ENCODE measurements around the gene DQX1.
"Not testable (repeated sequence)": the region's sequence is repeated elsewhere in the genome, so short reads cannot be mapped to it uniquely, and the experiment has no call there.

Gene DQX1

GRCh38 chr2:74474899-74475298 lies 51.1 kb downstream of the DQX1 start:
- Histone ChIP-seq H2AFZ (ENCODE audit: low read depth, low read length) (no peak overlapping the region), H3K36me3 (ENCODE audit: insufficient read depth, low read length) (peaks cover 31% of the 10 kb centered on the region), H3K4me3 (ENCODE audit: low read length) (no peak overlapping the region), H3K4me1 (ENCODE audit: insufficient read depth, low read length) (peaks cover 15% of the 10 kb centered on the region), H3K9me3 (ENCODE audit: low read length) (no peaks in the 10 kb centered on the region), H3K27me3 (ENCODE audit: insufficient read depth, low read length) (no peaks in the 10 kb centered on the region)

GRCh38 chr2:74474481-74474880 lies 51.5 kb downstream of the DQX1 start:
- Histone ChIP-seq H3K36me3 (ENCODE audit: insufficient read depth, low read length) (peaks cover 30% of the 10 kb centered on the region), H3K9me3 (ENCODE audit: low read length) (no peaks in the 10 kb centered on the region), H2AFZ (ENCODE audit: low read depth, low read length) (no peak overlapping the region), H3K27me3 (ENCODE audit: insufficient read depth, low read length) (no peaks in the 10 kb centered on the region), H3K4me3 (ENCODE audit: low read length) (no peak overlapping the region), H3K4me1 (ENCODE audit: insufficient read depth, low read length) (peaks cover 15% of the 10 kb centered on the region)

GRCh38 chr2:74472945-74473258 lies 53.1 kb downstream of the DQX1 start:
- Histone ChIP-seq H3K36me3 (ENCODE audit: insufficient read depth, low read length) (peaks cover 27% of the 10 kb centered on the region), H3K4me3 (ENCODE audit: low read length) (peak overlapping the region; percentile 56), H3K4me1 (ENCODE audit: insufficient read depth, low read length) (peaks cover 15% of the 10 kb centered on the region), H3K9me3 (ENCODE audit: low read length) (no peaks in the 10 kb centered on the region), H2AFZ (ENCODE audit: low read depth, low read length) (peak overlapping the region; percentile 55), H3K27me3 (ENCODE audit: insufficient read depth, low read length) (no peaks in the 10 kb centered on the region)

- peak within 1 kb of the TSS; percentile 56 for H3K4me3 ChIP-seq (ENCODE audit: low read length)
- H2AFZ ChIP-seq (ENCODE audit: low read depth, low read length): peak within 1 kb of the TSS; percentile 55
- peaks cover 23% of the 10 kb centered on the region for H3K36me3 ChIP-seq (ENCODE audit: insufficient read depth, low read length)
- peaks cover 15% of the 10 kb centered on the region for H3K4me1 ChIP-seq (ENCODE audit: insufficient read depth, low read length)
- no peaks in the 10 kb centered on the region for H3K9me3 ChIP-seq (ENCODE audit: low read length)
- H3K27me3 ChIP-seq (ENCODE audit: insufficient read depth, low read length): no peaks in the 10 kb centered on the region
Observed at GRCh38 chr2:74472086-74472944, 53.7 kb downstream of the DQX1 start, which contains the start of gene MRPL53. Gene MRPL53 (minus strand): TSS chr2:74472680. CDS start chr2:74472660, 20 bp downstream.

- H3K27me3 ChIP-seq (ENCODE audit: insufficient read depth, low read length): no peaks in the 10 kb centered on the region
- H2AFZ ChIP-seq (ENCODE audit: low read depth, low read length): no peak overlapping the region
- H3K4me3 ChIP-seq (ENCODE audit: low read length): peak overlapping the region; percentile 56
- H3K9me3 ChIP-seq (ENCODE audit: low read length): no peaks in the 10 kb centered on the region
- H3K4me1 ChIP-seq (ENCODE audit: insufficient read depth, low read length): peaks cover 15% of the 10 kb centered on the region
- peaks cover 17% of the 10 kb centered on the region for H3K36me3 ChIP-seq (ENCODE audit: insufficient read depth, low read length)
Observed at GRCh38 chr2:74471332-74472065, 54.5 kb downstream of the DQX1 start.

GRCh38 chr2:74470742-74471141 lies 55.3 kb downstream of the DQX1 start:
- not testable (repeated sequence) for H3K4me3 ChIP-seq (ENCODE audit: low read length); H3K27me3 ChIP-seq (ENCODE audit: insufficient read depth, low read length)

More at GRCh38 chr2:74470742-74471141, 55.3 kb downstream of the DQX1 start:
- H2AFZ ChIP-seq (ENCODE audit: low read depth, low read length); H3K9me3 ChIP-seq (ENCODE audit: low read length): not testable (repeated sequence)
- Histone ChIP-seq H3K36me3 (ENCODE audit: insufficient read depth, low read length) (peaks cover 16% of the 10 kb centered on the region), H3K4me1 (ENCODE audit: insufficient read depth, low read length) (peaks cover 15% of the 10 kb centered on the region)
